Mucosa of stomach (tissue), 1 donor: ENCODE results near the gene CDKN2D.

Source experiments
- H3K27me3 ChIP-seq: one replicate; pipeline ENCODE4 v1.7.0; 2013; ENCODE audit warnings: mild to moderate bottlenecking, low read length; ENCODE audit not compliant: control insufficient read depth, insufficient read depth
- H3K36me3 ChIP-seq: one replicate; pipeline ENCODE4 v1.7.0; 2013; ENCODE audit warnings: low read length; ENCODE audit not compliant: control insufficient read depth, insufficient read depth
- H3K4me1 ChIP-seq: one replicate; pipeline ENCODE4 v1.7.0; 2013; ENCODE audit warnings: mild to moderate bottlenecking, low read length; ENCODE audit not compliant: control insufficient read depth, insufficient read depth
- H3K4me3 ChIP-seq: one replicate; pipeline ENCODE4 v1.7.0; 2013; ENCODE audit warnings: low read length
- H3K9ac ChIP-seq: one replicate; pipeline ENCODE4 v1.7.0; 2013; ENCODE audit warnings: mild to moderate bottlenecking, low read length, moderate library complexity
- H3K9me3 ChIP-seq: one replicate; pipeline ENCODE4 v1.7.0; 2013; ENCODE audit warnings: mild to moderate bottlenecking, low read length, moderate library complexity; ENCODE audit not compliant: control insufficient read depth
- donor health status: Pancreatic carcinoma.

The CDKN2D gene

GRCh38 chr19:10600149-10600548 lies 31.4 kb upstream of the CDKN2D start:
- Histone ChIP-seq H3K4me1 (peaks cover 24% of the 10 kb centered on the region), H3K36me3 (no peaks in the 10 kb centered on the region)

GRCh38 chr19:10593820-10594637 lies 25.2 kb upstream of the CDKN2D start:
- no peaks in the 10 kb centered on the region for H3K9me3 ChIP-seq
- H3K36me3 ChIP-seq, result no peaks in the 10 kb centered on the region
- H3K9ac ChIP-seq, result no peak overlapping the region
- H3K4me1 ChIP-seq, result no peaks in the 10 kb centered on the region
- H3K27me3 ChIP-seq, result no peaks in the 10 kb centered on the region
- H3K4me3 ChIP-seq, result no peak overlapping the region

More at GRCh38 chr19:10600149-10600548, 31.4 kb upstream of the CDKN2D start:
- H3K27me3 ChIP-seq, result no peaks in the 10 kb centered on the region
- H3K9me3 ChIP-seq, result no peaks in the 10 kb centered on the region
- H3K4me3 ChIP-seq, result no peak overlapping the region
- H3K9ac ChIP-seq, result no peak overlapping the region

GRCh38 chr19:10593148-10593547 lies 24.4 kb upstream of the CDKN2D start:
- Histone ChIP-seq H3K9me3 (no peaks in the 10 kb centered on the region), H3K4me3 (no peak overlapping the region), H3K27me3 (no peaks in the 10 kb centered on the region), H3K9ac (no peak overlapping the region), H3K36me3 (no peaks in the 10 kb centered on the region), H3K4me1 (no peaks in the 10 kb centered on the region)

- H3K4me1 ChIP-seq, result no peaks in the 10 kb centered on the region
- H3K36me3 ChIP-seq, result no peaks in the 10 kb centered on the region
- no peak overlapping the region for H3K9ac ChIP-seq
- H3K9me3 ChIP-seq, result no peaks in the 10 kb centered on the region
- no peaks in the 10 kb centered on the region for H3K27me3 ChIP-seq
- H3K4me3 ChIP-seq, result no peak overlapping the region
Observed at GRCh38 chr19:10587839-10588150, 19.0 kb upstream of the CDKN2D start.

- Histone ChIP-seq H3K9me3 (no peaks in the 10 kb centered on the region), H3K27me3 (no peaks in the 10 kb centered on the region), H3K4me3 (peak within 1 kb of the TSS; percentile 67), H3K36me3 (no peaks in the 10 kb centered on the region), H3K9ac (peak within 1 kb of the TSS; percentile 88), H3K4me1 (no peaks in the 10 kb centered on the region)
Observed at GRCh38 chr19:10587022-10587838, 18.5 kb upstream of the CDKN2D start, which contains the start of gene AP1M2. Gene AP1M2, minus strand, starts transcription at chr19:10587312. Its CDS starts 81 bp downstream, at chr19:10587231.

- peaks cover under 1% of the 10 kb centered on the region for H3K36me3 ChIP-seq
- peak overlapping the region; percentile 88 for H3K9ac ChIP-seq
- H3K9me3 ChIP-seq, result no peaks in the 10 kb centered on the region
- H3K27me3 ChIP-seq, result no peaks in the 10 kb centered on the region
- H3K4me3 ChIP-seq, result peak overlapping the region; percentile 67
- H3K4me1 ChIP-seq, result no peaks in the 10 kb centered on the region
Observed at GRCh38 chr19:10586396-10586795, 17.6 kb upstream of the CDKN2D start.

- no peaks in the 10 kb centered on the region for H3K27me3 ChIP-seq
- no peak overlapping the region for H3K9ac ChIP-seq
- H3K4me1 ChIP-seq, result peaks cover 5% of the 10 kb centered on the region
- peaks cover 4% of the 10 kb centered on the region for H3K36me3 ChIP-seq
- no peaks in the 10 kb centered on the region for H3K9me3 ChIP-seq
- H3K4me3 ChIP-seq, result no peak overlapping the region
Observed at GRCh38 chr19:10583036-10583776, 14.4 kb upstream of the CDKN2D start.

- no peaks in the 10 kb centered on the region for H3K27me3 ChIP-seq
- no peak overlapping the region for H3K9ac ChIP-seq
- H3K36me3 ChIP-seq, result peaks cover 4% of the 10 kb centered on the region
- no peaks in the 10 kb centered on the region for H3K9me3 ChIP-seq
- H3K4me1 ChIP-seq, result peaks cover 5% of the 10 kb centered on the region
- no peak overlapping the region for H3K4me3 ChIP-seq
Observed at GRCh38 chr19:10582091-10582490, 13.3 kb upstream of the CDKN2D start.

- Histone ChIP-seq H3K4me3 (no peak overlapping the region), H3K9ac (no peak overlapping the region), H3K9me3 (no peaks in the 10 kb centered on the region), H3K4me1 (peaks cover 5% of the 10 kb centered on the region), H3K27me3 (no peaks in the 10 kb centered on the region), H3K36me3 (peaks cover 4% of the 10 kb centered on the region)
Observed at GRCh38 chr19:10580979-10581631, 12.3 kb upstream of the CDKN2D start.

GRCh38 chr19:10577951-10578350 lies 9.2 kb upstream of the CDKN2D start:
- no peaks in the 10 kb centered on the region for H3K27me3 ChIP-seq
- H3K4me3 ChIP-seq, result no peak overlapping the region
- peaks cover 5% of the 10 kb centered on the region for H3K4me1 ChIP-seq
- H3K36me3 ChIP-seq, result peaks cover 4% of the 10 kb centered on the region
- no peak overlapping the region for H3K9ac ChIP-seq
- H3K9me3 ChIP-seq, result no peaks in the 10 kb centered on the region

GRCh38 chr19:10575011-10575716 lies 6.4 kb upstream of the CDKN2D start:
- Histone ChIP-seq H3K4me1 (no peaks in the 10 kb centered on the region), H3K9me3 (no peaks in the 10 kb centered on the region), H3K36me3 (no peaks in the 10 kb centered on the region), H3K27me3 (no peaks in the 10 kb centered on the region), H3K9ac (no peak overlapping the region), H3K4me3 (no peak overlapping the region)
